Measurements from ENCODE around the gene LRRC39.
A peak's percentile ranks its signal among the peaks of the same experiment; 100 is the strongest.

Gene LRRC39

DNA sequence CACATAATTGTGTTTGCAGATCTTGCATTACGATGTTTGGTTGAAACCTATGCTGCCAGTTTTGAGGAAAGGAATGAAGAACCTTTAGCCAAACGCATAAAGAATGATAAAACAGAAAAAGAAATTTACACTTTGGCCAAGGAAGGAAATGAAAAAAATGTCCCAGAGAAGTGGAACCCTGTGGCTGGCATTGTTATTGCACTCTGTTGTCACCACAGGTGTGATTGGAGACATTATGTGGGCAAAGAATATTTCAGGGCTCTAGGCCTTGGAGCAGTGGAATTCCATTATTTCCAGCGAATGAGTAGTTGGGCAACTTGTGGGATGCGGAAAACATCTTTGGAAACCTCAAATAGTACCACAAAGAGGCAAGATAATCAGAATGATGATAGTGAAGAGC, 30.2 kb downstream of the LRRC39 start:
- no peak for DNase-seq (ENCODE audit: low read depth)

DNA sequence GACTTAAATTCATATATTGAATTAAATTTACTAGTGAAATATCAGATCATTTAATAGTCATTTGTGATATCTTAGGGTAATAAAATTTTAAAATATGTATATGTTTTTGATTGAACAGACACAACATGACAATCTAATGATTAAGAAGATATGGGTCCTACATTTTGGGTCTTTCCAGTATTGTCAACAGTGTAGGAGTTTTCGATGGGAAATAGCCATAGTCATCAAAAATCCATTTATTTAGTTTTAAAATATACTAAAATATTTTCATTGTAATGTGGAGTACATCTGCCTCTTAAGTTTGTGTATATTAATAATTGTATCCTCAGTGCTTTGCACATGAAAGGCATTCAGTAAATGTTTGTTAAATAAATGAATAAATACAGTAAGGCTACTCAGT, 31.1 kb downstream of the LRRC39 start:
- DNase-seq (ENCODE audit: low read depth) = no peak

DNA sequence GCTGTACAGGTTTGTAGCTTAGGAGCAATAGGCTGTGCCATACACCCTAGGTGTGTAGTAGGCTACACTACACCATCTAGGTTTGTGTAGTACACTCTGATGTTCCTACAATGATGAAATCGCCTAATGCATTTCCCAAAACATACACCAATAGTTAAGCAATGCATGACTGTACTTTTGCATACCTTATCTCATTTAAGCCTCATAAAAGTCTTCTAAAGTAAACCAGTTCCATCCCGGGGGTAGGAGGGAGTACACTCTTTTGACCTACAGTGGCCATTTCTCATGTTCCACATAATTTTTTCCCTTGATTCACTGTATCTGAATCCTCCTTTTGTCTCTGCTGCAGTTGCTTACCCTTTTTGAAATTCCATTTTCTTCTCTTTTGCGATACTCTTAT, 32.9 kb downstream of the LRRC39 start:
- no peak for DNase-seq (ENCODE audit: low read depth)

DNA sequence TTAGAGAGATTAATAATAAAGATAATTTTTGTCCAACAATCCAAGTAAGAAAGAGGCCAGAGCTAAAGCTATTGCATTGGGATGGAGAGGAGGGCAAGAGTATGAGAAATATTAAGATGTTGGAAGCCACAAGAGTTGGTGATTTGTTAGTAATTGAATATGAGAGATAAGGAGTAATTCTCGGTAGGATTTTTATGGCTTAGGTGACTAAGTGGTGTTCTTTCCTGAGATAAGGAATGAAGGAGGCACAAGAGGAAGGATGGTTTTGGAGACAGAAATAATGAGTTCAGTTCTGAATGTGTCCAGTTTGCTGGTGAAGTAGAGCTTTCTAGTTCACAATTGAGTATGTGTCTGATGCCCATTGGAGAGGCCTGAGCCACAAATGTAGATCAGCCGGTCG, 35.7 kb downstream of the LRRC39 start:
- DNase-seq (ENCODE audit: low read depth) = no peak

DNA sequence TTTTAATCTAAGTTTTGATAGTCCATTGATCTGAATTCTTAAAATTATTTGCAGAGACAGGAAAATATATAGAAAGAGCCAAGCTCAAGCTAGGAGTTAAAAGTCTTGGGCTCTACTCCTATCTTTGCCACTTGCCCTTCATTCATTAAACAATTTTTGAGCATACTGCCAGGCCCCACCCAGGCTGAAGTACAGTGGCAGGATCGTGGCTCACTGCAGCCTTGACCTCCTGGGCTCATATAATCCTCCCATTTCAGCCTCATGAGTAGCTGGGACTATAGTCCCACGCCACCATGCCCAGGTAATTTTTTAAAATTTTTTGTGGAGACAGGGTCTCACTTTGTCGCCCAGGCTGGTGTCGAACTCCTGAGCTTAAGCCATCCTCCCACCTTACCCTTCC, 36.9 kb downstream of the LRRC39 start:
- no peak for DNase-seq (ENCODE audit: low read depth)

DNA sequence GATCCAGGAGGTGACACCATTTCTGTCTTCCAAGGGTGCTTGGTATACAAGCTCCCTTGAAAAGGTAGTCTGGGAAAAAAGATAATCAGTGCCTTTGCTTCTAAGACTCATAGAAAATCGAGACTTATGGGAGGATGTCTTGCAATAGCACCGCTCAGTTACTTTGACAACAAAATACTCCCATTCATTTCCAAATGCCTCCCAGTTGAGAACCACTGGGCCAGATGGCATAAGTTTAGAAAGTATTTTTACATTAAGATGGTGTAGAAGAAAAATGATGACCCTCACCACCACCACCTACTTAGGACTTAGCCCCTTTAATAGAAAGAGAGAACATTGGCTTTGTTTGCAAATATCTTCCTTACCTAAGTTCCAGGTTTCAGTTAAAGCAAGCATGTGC, 40.5 kb downstream of the LRRC39 start:
- DNase-seq (ENCODE audit: low read depth) = no peak

DNA sequence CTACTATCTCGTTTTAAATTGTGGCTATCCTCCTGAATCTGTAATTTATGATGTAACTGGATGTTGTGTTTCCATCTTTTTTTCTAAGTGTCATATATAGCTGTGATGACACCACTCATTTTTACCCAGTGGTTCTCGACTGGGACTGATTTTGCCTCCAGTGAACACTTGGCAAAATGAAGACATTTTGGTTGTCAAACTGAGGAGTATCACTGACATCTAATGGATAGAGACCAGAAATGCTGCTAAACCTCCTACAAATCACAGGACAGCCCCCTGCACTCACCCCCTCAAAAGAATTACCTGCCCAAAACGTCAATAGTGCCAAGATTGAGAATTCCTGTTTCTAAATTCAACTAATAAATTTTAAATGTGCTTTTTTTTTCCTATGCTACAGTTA, 43.2 kb downstream of the LRRC39 start:
- DNase-seq (ENCODE audit: low read depth) = no peak

DNA sequence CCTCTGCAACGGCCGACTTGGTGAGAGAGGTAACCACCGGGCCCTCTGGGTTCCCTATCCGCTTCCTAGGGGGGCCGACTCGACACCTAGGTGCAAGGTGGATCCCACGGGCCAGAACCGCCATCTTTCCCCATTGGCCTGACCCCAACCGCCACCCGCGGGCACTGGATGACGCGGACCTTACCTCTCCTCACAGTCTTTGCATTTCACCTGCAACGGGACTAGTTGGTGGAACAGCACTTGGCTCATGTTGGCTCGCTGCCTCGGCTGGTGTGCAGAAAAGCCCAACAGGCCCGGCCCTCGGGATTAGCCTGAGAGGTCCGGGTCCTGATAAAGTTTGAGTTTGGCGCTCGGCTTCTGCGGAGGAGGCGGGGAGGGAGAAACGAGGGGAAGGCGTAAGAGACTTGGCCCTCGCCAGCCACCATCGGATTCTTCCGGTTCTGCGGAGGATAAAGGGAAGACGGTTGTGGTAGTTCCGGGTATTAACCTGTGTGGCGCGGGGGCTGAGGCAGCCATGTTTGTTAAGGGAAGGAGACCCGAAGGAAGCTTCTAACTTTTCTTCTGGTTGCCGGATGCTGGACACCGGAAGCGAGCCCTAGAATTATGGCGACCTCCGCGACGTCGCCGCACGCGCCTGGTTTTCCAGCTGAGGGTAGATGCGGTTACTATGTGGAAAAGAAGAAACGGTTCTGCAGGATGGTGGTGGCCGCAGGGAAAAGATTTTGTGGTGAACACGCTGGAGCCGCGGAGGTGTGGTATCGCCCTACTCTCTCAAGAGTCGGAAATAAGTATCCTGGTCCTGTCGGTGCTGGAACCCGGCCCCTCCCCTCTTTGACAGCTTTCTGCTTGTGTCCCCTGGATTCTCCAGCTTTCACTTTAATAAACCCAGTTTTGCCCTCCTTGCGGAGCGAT, 45.2 kb downstream of the LRRC39 start, which contains the start of the genes SASS6 and TRMT13:
Gene SASS6, minus strand, starts transcription at position 365 of the 912 bp plus-strand sequence. Its CDS starts 116 bp downstream, at position 249.
Gene TRMT13, plus strand, starts transcription at position 598 of the 912 bp plus-strand sequence. Its CDS starts 6 bp downstream, at position 604.
- peak; percentile 92 for DNase-seq (ENCODE audit: low read depth)

DNA sequence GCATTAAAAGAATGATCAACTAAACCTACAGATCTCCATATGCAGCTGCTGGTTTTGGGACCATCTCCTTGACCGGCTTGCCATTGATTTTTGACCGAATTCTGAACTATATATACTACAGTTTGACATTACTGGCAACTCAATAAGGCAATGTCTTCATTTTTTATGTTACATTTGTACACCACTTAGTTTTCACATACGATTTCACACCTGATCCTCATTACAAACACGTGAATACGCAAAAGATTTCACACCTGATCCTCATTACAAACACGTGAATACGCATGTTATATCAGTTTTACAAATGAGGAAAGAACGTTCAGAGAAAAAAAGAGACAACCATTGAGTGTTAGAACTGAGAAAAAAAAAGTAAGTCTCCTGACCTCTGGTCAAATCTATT, 46.4 kb downstream of the LRRC39 start:
- DNase-seq (ENCODE audit: low read depth) = no peak

DNA sequence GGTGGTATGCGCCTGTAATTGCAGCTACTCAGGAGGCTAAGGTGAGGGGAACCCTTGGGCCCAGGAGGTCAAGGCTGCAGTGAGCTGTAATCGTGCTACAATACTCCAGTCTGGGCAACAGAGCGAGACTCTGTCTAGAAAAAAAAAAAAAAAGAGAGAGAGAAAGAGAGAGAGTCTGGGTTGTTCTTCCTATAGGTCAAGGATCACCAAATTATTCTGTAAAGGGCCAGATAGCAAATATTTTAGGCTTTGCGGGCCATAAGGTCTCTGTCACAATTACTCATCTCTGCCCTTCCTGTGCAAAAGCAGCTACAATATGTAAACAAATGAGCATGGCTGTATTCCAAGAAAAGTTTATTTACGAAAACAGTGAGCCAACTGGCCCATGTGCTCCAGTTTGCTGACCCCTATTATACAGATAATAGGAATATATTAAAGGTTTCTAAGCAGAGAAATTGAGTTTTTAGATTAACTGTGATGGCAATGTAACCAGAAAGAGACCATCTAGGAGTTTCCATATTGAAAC, 47.4 kb downstream of the LRRC39 start:
- DNase-seq (ENCODE audit: low read depth) = no peak

DNA sequence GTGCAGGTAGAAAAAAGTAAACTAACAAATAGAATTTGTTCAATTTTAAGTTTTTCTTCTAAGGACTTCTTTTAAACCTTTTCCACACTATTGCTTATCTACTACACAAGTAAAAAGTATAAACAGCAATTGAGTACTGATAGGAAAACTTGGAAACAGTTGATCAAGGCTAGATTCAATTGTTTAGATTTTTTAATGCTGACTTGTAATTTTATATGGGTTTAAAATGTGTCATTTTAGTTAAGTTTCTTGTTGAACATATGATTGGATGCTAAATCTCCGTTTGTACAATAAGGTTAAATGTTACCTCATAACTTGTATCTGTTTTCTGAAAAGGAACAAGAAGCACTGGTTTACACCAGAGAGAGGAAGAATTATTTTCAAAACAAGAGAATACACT, 50.8 kb downstream of the LRRC39 start:
- DNase-seq (ENCODE audit: low read depth) = no peak

DNA sequence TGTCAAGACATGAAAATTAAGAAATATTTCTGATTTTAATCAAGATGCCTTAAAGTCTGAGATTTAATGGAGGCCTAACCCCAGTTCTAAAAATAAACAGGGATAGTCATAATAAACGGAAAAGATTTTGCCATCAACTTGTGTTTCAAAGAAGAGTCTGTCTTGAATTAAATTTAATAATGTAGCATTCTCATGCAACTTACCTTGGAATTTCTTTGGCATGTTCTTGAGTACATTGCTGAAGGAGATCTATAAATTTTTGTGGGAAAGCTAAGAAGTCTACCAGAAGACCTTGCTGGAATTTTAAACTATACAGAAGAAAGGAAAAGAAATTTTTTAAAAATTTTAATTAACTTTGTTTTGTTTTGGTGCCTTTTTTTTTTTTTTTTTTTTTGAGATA, 55.9 kb downstream of the LRRC39 start:
- DNase-seq (ENCODE audit: low read depth) = no peak

DNA sequence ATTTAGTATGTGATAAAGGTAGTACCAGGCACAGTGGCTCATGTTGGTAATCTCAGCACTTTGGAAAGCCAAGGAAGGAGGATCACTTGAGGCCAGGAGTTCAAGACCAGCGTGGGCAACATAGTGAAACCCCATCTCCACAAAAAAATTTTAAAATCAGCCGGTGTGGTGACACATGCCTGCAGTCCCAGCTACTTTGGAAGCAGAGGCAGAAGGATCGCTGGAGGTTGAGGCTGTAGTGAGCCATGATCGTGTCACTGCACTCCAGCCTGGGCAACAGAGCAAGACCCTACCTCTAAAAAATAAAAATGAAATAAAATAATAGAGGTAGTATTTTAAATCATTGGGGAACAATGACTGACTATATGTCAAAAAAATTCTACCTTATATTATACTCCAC, 62.5 kb downstream of the LRRC39 start:
- no peak for DNase-seq (ENCODE audit: low read depth)

DNA sequence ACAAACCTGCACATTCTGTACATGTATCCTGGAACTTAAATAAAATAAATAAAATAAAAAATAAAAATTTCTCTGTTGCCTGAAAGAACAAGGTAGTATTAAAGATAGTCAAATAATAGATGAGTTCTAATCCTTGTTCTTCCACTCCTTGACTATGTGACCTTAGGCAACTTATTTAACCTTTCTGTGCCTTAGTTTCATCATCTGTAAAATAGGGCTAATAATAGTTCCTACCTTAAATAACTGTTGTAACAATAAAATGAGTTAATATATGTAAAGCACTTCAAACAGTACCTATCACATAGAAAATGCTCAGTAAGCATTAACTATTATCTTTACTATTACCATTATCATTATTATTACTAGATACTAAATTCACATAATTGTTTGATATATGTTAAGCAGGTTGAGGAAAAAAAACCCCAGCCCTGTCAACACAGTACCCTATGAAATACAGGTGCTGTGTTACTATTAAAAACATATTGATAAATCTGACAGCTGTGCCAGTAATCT, 68.4 kb downstream of the LRRC39 start:
- no peak for DNase-seq (ENCODE audit: low read depth)

DNA sequence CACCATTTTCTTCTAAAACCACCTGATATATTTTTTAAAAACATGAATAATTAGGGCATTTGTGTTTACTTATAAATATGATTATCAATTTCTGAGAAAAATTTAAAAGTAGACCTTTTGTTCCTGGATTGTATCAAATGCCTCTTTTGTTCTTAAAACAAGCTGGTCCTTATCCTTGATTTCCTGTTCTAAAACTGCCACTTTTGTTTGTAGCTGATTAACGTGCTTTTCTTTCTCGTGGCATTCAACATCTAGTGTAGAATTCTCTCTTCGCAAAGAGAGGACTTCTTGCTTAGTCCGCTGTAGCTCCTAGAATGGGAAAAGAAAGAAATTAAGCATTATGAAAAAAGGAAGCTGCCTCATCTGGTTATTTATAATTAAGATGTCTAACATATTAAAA, 70.4 kb downstream of the LRRC39 start:
- DNase-seq (ENCODE audit: low read depth) = no peak

DNA sequence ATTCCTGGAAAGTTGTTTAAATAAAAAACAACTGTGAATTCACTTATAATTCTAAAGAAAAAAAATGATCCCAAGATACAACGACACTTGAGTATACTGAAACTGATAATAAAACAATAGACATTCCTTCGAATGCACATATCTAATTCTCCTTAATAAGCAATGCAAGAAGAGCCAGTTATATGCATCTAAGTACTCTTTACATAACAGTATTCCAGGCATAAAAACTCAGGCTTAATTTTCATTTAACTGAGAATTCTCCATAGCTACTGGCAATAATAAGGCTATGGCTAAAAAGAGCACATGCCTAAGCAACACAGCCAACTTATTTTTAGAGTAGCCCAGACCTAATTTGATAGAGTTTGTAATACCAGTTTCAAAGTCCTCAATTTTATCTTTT, 76.5 kb downstream of the LRRC39 start:
- no peak for DNase-seq (ENCODE audit: low read depth)

DNA sequence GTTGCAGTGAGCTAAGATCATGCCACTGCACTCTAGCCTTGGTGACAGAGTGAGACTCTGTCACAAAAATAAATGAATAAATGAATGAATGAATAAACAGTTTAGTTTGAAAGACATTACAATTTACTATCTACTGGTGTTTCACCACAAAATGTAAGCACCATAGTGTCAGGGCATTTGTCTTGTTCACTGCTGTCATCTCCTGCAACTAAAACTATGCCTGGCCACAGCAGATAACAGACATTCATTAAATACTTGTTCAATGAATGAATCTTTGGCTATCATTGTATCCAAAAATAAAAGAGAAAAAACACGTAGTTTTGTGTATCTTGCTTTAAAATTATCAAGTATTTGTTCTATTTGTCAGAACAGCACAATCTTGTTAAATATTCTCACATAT, 77.9 kb downstream of the LRRC39 start:
- DNase-seq (ENCODE audit: low read depth) = no peak
